ENCODE data around the gene ZNF649. TPM values are rescaled to one million over a fixed set of nuclear protein-coding genes. Genes with fewer than 3 reads are reported as not detected.

Gene ZNF649
- total RNA-seq, 2 donors from 2014 or later: 26.5 to 33.5 TPM

DNA sequence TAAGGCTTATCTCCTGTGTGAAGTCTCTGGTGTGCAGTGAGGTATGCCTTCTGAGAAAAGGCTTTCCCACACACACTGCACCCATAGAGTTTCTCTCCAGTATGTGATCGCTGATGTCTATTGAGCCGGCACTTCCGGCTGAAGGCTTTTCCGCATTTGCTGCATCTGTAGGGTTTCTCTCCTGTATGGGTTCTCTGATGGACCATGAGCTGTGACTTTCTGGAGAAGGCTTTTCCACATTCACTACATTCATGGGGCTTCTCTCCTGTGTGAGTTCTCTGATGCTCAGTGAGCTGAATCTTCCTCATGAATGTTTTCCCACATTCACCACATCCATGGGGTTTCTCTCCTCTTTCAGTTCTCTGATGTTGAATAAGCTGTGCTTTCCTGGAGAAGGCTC lies 31.7 kb downstream of the ZNF649 start:
- Histone ChIP-seq H3K27ac (no peak overlapping the region), H3K4me1 (replicated peaks) (no peaks in the 10 kb centered on the region), H3K27me3 (replicated peaks; ENCODE audit: insufficient read depth) (no peaks in the 10 kb centered on the region), H3K9me3 (no peaks in the 10 kb centered on the region), H3K4me3 (no peak overlapping the region), H3K36me3 (peaks cover 0 to 26% of the 10 kb centered on the region in 2 donors)
- 95% methylated on average over 4 of the region's 4 CpGs for WGBS
- TF ChIP-seq POLR2AphosphoS5 (IDR thresholded peaks at IDR 0.05): no peak
- TF ChIP-seq, protein P1, sequence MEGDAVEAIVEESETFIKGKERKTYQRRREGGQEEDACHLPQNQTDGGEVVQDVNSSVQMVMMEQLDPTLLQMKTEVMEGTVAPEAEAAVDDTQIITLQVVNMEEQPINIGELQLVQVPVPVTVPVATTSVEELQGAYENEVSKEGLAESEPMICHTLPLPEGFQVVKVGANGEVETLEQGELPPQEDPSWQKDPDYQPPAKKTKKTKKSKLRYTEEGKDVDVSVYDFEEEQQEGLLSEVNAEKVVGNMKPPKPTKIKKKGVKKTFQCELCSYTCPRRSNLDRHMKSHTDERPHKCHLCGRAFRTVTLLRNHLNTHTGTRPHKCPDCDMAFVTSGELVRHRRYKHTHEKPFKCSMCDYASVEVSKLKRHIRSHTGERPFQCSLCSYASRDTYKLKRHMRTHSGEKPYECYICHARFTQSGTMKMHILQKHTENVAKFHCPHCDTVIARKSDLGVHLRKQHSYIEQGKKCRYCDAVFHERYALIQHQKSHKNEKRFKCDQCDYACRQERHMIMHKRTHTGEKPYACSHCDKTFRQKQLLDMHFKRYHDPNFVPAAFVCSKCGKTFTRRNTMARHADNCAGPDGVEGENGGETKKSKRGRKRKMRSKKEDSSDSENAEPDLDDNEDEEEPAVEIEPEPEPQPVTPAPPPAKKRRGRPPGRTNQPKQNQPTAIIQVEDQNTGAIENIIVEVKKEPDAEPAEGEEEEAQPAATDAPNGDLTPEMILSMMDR (IDR thresholded peaks at IDR 0.05): no peak
- no peak for DNase-seq (ENCODE audit: low spot score)
- intact Hi-C loops (cut with DNase I): no loop called here

DNA sequence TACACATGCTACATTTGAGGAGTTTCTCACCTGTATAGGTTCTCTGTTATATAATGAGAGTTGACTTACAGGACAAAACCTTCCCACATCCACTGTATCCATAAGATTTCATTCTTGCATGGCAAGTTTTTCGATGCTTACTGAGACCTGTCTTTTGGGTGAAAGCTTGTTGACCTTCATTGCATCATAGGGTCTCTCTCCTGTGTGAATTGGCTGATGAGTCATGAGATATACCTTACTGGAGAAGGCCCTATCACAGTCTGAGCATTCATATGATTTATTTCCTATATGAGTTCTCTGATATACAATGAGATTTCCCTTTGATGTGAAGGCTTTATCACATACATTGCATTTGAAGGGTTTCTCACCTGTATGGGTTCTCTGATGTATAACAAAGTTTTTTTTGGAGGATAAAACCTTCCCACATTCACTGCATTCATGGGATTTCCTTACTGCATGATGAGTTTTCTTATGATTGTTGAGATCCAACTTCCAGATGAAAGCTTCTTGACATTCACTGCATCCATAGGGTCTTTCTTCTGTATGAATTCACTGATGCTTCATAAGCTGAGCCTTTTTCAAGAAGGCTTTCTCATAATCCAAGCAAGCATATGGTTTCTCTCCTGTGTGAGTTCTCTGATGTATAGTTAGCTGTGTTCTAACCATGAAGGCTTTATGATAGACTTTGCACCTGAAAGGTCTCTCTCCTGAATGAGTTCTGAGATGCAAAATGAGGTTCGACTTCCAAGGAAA lies 42.8 kb downstream of the ZNF649 start:
- H3K27ac ChIP-seq: no peak overlapping the region
- no peak for DNase-seq (ENCODE audit: low spot score)
- no peaks in the 10 kb centered on the region for H3K36me3 ChIP-seq
- no peaks in the 10 kb centered on the region for H3K27me3 ChIP-seq (replicated peaks; ENCODE audit: insufficient read depth)
- no peak for TF ChIP-seq POLR2AphosphoS5 (IDR thresholded peaks at IDR 0.05)
- TF ChIP-seq, protein P1 (IDR thresholded peaks at IDR 0.05): no peak
- TF ChIP-seq POLR2A (IDR thresholded peaks at IDR 0.05): no peak
- no peaks in the 10 kb centered on the region for H3K4me1 ChIP-seq (replicated peaks)
- no peaks in the 10 kb centered on the region for H3K9me3 ChIP-seq
- H3K4me3 ChIP-seq: no peak overlapping the region
- intact Hi-C loops (cut with DNase I): no loop called here
- WGBS: 100% methylated on average over 2 of the region's 2 CpGs

Other genes starting within 250 kb of the ZNF649 start
- gene SPACA6, start 211.7 kb downstream of the ZNF649 start, total RNA-seq: 10 to 100 TPM; 24.6 to 47.7 TPM
- gene HAS1, start 181.0 kb downstream of the ZNF649 start, total RNA-seq: 1 to 10 TPM in 1 of 2 donors, not detected in 1; 1.9 TPM
- gene FPR1, start 153.1 kb downstream of the ZNF649 start, total RNA-seq: 1 to 10 TPM in 1 of 2 donors, under 1 TPM in 1; 0.77 to 5.6 TPM
- gene FPR2, start 143.8 kb downstream of the ZNF649 start, total RNA-seq: under 1 TPM in 1 of 2 donors, not detected in 1; 0.97 TPM
- gene FPR3, start 109.9 kb downstream of the ZNF649 start, total RNA-seq: 1 to 10 TPM; 1.0 to 4.8 TPM
- gene ZNF577, start 17.1 kb downstream of the ZNF649 start, total RNA-seq: 10 to 100 TPM; 23.8 to 78.2 TPM
- 10 to 100 TPM; 15.4 to 17.0 TPM for gene ZNF613, start 22.5 kb upstream of the ZNF649 start, total RNA-seq
- gene ZNF350, start 81.8 kb upstream of the ZNF649 start, total RNA-seq: 10 to 100 TPM; 31.3 to 34.6 TPM
- 10 to 100 TPM; 29.4 to 35.8 TPM for gene ZNF615, start 103.2 kb upstream of the ZNF649 start, total RNA-seq
- 10 to 100 TPM; 12.7 to 15.4 TPM for gene ZNF614, start 123.4 kb upstream of the ZNF649 start, total RNA-seq
- 10 to 100 TPM in 1 of 2 donors, 1 to 10 TPM in 1; 9.3 to 38.6 TPM for gene ZNF432, start 143.8 kb upstream of the ZNF649 start, total RNA-seq
- 10 to 100 TPM; 24.6 to 34.3 TPM for gene ZNF841, start 190.7 kb upstream of the ZNF649 start, total RNA-seq
- 10 to 100 TPM in 1 of 2 donors, 1 to 10 TPM in 1; 9.1 to 13.7 TPM for gene ZNF616, start 234.9 kb upstream of the ZNF649 start, total RNA-seq

Data from prostate gland (tissue), 2 donors.